BJ (cell line): ENCODE measurements around the gene EPHX1. TPM values are rescaled to one million over a fixed set of nuclear protein-coding genes. Genes with fewer than 3 reads are reported as not detected.

Experiments used
- CTCF ChIA-PET: fragments of 350-600 bp; formaldehyde crosslinking; extraction: SDS; loops from one replicate; lab custom pipeline; 2021; ENCODE audit warnings: antibody characterized with exemption, inconsistent platforms; lab: Yijun Ruan, JAX
- POLR2A ChIA-PET: fragments of 300-600 bp; sonication (Branson Sonifier 250); formaldehyde crosslinking; extraction: SDS; loops from one replicate; lab custom pipeline; 2021; ENCODE audit warnings: antibody characterized with exemption; lab: Charles Lee
- DNase-seq: peaks from one replicate; pipeline ENCODE4 v3.0.0-alpha.2; 2011; ENCODE audit warnings: low read depth
- H3K27me3 ChIP-seq: 2 replicates; pipeline ENCODE4 v1.6.0; 2011; ENCODE audit warnings: low read length; ENCODE audit not compliant: control insufficient read depth, insufficient read depth
- H3K36me3 ChIP-seq: 2 replicates; pipeline ENCODE4 v1.5.1; 2011; ENCODE audit warnings: low read length; ENCODE audit not compliant: control insufficient read depth, insufficient read depth
- H3K4me3 ChIP-seq: 2 replicates; pipeline ENCODE4 v1.5.1; 2011; ENCODE audit warnings: low read depth, mild to moderate bottlenecking, control low read depth, low read length
- polyA plus RNA-seq: library from polyadenylated mRNA; depleted of rRNA; stranded (reverse); fragments of >200 nt; gene quantifications from 2 replicates; pipeline ENCODE4 v1.2.3, GENCODE V29; 2011
- TF ChIP-seq, protein P1 (sequence below): IDR thresholded peaks from 2 replicates; pipeline ENCODE4 v1.5.1; 2011; ENCODE audit warnings: low read depth, mild to moderate bottlenecking, control low read depth, inconsistent platforms, low read length, moderate library complexity; ENCODE audit not compliant: insufficient read depth

The EPHX1 gene
- polyA plus RNA-seq, 1 experiment: 34.3 TPM

GRCh38 chr1:225840713-225841112 is 30.8 kb downstream of the EPHX1 start:
- POLR2A ChIA-PET: no interaction called here

GRCh38 chr1:225842074-225842473 is 32.1 kb downstream of the EPHX1 start:
- H3K36me3 ChIP-seq: peaks cover 20% of the 10 kb centered on the region
- CTCF ChIA-PET: interaction anchor here (1.2 to 5.8 kb wide), 3 partner anchors 70 to 366 kb away, joined by 3 to 57 read pairs (median 3); no protein-coding TSS in a partner anchor
- no peak for DNase-seq
- H3K27me3 ChIP-seq: no peaks in the 10 kb centered on the region
- POLR2A ChIA-PET: no interaction called here
- no peak overlapping the region for H3K4me3 ChIP-seq
- TF ChIP-seq, protein P1, sequence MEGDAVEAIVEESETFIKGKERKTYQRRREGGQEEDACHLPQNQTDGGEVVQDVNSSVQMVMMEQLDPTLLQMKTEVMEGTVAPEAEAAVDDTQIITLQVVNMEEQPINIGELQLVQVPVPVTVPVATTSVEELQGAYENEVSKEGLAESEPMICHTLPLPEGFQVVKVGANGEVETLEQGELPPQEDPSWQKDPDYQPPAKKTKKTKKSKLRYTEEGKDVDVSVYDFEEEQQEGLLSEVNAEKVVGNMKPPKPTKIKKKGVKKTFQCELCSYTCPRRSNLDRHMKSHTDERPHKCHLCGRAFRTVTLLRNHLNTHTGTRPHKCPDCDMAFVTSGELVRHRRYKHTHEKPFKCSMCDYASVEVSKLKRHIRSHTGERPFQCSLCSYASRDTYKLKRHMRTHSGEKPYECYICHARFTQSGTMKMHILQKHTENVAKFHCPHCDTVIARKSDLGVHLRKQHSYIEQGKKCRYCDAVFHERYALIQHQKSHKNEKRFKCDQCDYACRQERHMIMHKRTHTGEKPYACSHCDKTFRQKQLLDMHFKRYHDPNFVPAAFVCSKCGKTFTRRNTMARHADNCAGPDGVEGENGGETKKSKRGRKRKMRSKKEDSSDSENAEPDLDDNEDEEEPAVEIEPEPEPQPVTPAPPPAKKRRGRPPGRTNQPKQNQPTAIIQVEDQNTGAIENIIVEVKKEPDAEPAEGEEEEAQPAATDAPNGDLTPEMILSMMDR: no peak

More at GRCh38 chr1:225840713-225841112, 30.8 kb downstream of the EPHX1 start:
- TF ChIP-seq, protein P1: no peak
- Histone ChIP-seq H3K36me3 (peaks cover 12% of the 10 kb centered on the region), H3K4me3 (no peak overlapping the region), H3K27me3 (no peaks in the 10 kb centered on the region)
- CTCF ChIA-PET: interaction anchor here (0.7 to 1.9 kb wide), 5 partner anchors 13 to 366 kb away, joined by 3 to 8 read pairs (median 4); partner anchors contain the start of gene SRP9
- DNase-seq: no peak

DNA sequence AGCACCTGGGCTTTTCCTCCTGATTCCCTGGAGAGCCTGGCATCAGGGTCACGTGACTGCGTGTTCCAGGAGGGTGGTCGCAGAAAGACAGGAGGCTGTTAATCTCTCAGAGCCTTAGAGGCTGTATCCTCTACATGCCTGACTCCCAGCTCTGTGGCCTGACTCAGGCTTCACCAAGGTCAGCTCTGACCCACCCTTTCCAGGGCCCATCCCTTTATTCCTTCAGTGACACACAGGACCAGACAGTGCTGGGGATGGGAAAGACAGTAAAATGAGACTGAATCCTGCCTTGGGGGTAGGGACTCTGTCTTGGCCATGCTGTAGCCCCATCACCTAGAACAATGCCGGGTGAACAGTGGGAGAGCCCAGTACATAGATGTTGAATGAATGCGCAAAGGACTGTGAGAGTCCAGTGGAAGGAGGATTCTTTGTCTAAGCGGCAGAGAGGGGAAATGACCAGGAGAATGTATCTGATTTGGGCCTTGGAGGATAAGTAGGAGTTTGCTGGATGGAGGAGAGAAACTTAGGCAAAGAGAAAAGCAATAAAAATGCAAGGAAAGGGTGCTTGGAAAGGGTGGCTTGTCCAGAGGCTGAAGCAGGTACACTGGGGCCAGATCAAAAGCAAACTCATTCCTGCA is 33.0 kb downstream of the EPHX1 start:
- TF ChIP-seq, protein P1: no peak
- Histone ChIP-seq H3K4me3 (no peak overlapping the region), H3K36me3 (peaks cover 22% of the 10 kb centered on the region), H3K27me3 (no peaks in the 10 kb centered on the region)
- DNase-seq: no peak
- ChIA-PET POLR2A (no interaction called here), CTCF (interaction anchor here (0.8 to 5.8 kb wide), 3 partner anchors 70 to 367 kb away, joined by 3 to 57 read pairs (median 3); no protein-coding TSS in a partner anchor)

- ChIA-PET CTCF (interaction anchor here (0.8 to 5.8 kb wide), 2 partner anchors 362 to 367 kb away, joined by 3 to 57 read pairs; no protein-coding TSS in a partner anchor), POLR2A (no interaction called here)
- TF ChIP-seq, protein P1: no peak
- no peak overlapping the region for H3K4me3 ChIP-seq
- no peaks in the 10 kb centered on the region for H3K27me3 ChIP-seq
- peaks cover 22% of the 10 kb centered on the region for H3K36me3 ChIP-seq
- DNase-seq: no peak
Observed at GRCh38 chr1:225843426-225843795, 33.5 kb downstream of the EPHX1 start.

DNA sequence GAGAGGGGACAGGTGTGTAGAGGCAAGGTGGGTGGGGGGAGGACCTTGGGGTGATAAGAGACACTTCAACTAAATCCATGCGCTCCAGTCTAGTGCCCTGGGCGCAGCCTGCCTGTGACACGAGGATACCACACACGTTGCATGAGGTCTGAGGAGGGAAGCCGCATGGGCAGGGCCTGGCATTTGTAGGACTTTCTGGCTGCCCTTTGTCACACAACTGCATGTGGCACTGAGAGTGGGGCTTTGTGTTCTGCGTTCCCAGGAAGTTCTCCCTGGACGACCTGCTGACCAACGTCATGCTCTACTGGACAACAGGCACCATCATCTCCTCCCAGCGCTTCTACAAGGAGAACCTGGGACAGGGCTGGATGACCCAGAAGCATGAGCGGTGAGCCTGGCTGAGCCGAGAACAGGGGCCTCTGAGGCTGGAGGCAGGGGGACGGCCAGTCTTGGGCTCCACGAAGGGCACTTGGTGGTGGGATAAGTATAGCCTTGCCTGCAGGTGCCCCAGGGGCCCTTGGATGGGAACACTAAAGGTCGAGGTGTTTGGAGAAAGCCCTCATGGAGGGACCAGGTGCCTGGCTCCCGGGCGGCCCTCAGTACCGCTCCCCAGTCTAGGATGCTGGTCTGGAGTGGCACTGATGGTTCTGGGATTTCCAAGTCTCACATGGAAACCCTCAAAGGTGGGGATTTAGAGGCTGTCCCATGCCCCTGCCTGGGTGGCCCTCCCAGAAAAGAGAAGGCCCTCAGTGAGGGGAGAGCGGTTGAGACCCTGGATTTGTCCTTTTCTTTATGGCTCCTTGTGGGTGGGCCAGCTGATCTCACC is 34.5 kb downstream of the EPHX1 start:
- peaks cover 16% of the 10 kb centered on the region for H3K36me3 ChIP-seq
- H3K27me3 ChIP-seq: no peaks in the 10 kb centered on the region
- ChIA-PET CTCF (interaction anchor here (0.8 to 5.8 kb wide), 8 partner anchors 10 to 368 kb away, joined by 3 to 57 read pairs (median 6); partner anchors contain the start of gene EPHX1), POLR2A (no interaction called here)
- H3K4me3 ChIP-seq: no peak overlapping the region
- DNase-seq: no peak
- TF ChIP-seq, protein P1: no peak
